Measurements from ENCODE around the gene GULP1.

The GULP1 gene

DNA sequence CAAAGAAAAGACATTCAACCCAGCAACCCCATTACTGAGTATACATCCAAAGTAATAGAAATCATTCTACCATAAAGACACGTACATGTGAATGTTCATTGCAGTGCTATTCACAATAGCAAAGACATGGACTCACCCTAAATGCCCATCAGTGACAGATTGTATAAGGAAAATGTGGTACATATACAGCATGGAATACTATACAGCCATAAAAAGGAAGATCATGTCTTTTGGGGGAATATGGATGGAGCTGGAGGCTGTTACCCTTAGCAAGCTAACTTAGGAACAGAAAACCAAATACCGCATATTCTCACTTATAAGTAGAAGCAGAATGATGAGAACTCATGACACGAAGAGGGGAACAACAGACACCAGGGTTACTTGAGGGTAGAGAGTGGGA lies 145.9 kb downstream of the GULP1 start:
- no peak for DNase-seq (ENCODE audit: low read depth)
- no peak overlapping the region for H3K4me3 ChIP-seq (ENCODE audit: low read depth, low read length)
- in situ Hi-C loops (cut with HindIII; ENCODE audit: low sequenced_read_pairs) = no loop called here
- TF ChIP-seq, protein P1, sequence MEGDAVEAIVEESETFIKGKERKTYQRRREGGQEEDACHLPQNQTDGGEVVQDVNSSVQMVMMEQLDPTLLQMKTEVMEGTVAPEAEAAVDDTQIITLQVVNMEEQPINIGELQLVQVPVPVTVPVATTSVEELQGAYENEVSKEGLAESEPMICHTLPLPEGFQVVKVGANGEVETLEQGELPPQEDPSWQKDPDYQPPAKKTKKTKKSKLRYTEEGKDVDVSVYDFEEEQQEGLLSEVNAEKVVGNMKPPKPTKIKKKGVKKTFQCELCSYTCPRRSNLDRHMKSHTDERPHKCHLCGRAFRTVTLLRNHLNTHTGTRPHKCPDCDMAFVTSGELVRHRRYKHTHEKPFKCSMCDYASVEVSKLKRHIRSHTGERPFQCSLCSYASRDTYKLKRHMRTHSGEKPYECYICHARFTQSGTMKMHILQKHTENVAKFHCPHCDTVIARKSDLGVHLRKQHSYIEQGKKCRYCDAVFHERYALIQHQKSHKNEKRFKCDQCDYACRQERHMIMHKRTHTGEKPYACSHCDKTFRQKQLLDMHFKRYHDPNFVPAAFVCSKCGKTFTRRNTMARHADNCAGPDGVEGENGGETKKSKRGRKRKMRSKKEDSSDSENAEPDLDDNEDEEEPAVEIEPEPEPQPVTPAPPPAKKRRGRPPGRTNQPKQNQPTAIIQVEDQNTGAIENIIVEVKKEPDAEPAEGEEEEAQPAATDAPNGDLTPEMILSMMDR (IDR thresholded peaks at IDR 0.05; ENCODE audit: low read depth, low read length, missing control alignments) = no peak

- H3K4me3 ChIP-seq (ENCODE audit: low read depth, low read length) = no peak overlapping the region
- TF ChIP-seq, protein P1 (IDR thresholded peaks at IDR 0.05; ENCODE audit: low read depth, low read length, missing control alignments) = no peak
- no peak for DNase-seq (ENCODE audit: low read depth)
- in situ Hi-C loops (cut with HindIII; ENCODE audit: low sequenced_read_pairs) = no loop called here
Observed at GRCh38 chr2:188439986-188440385, 148.3 kb downstream of the GULP1 start.

DNA sequence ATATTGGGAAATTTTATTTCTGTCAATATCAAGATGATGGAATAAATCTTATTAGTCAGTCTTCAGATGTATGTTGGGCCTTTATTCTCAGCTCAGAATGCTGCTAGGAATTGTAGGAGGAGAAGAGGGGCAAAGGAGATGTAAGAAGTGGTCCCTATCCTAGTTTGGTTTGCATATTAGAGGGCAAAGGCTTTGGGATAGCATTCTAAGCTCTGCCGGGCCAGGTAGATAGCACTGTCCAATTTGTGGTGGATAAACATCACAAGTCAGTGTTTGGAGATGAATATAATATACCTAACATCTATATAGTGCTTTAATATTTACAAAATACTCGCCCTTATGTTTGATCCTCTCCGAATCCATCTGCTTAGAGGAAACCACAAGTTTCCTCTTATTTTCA lies 149.2 kb downstream of the GULP1 start:
- in situ Hi-C loops (cut with HindIII; ENCODE audit: low sequenced_read_pairs) = no loop called here
- TF ChIP-seq, protein P1 (IDR thresholded peaks at IDR 0.05; ENCODE audit: low read depth, low read length, missing control alignments) = no peak
- DNase-seq (ENCODE audit: low read depth) = no peak
- H3K4me3 ChIP-seq (ENCODE audit: low read depth, low read length) = no peak overlapping the region

GRCh38 chr2:188441288-188441947 lies 149.7 kb downstream of the GULP1 start:
- H3K4me3 ChIP-seq (ENCODE audit: low read depth, low read length) = no peak overlapping the region
- TF ChIP-seq, protein P1 (IDR thresholded peaks at IDR 0.05; ENCODE audit: low read depth, low read length, missing control alignments) = no peak
- in situ Hi-C loops (cut with HindIII; ENCODE audit: low sequenced_read_pairs) = no loop called here
- no peak for DNase-seq (ENCODE audit: low read depth)

- in situ Hi-C loops (cut with HindIII; ENCODE audit: low sequenced_read_pairs) = no loop called here
- TF ChIP-seq, protein P1 (IDR thresholded peaks at IDR 0.05; ENCODE audit: low read depth, low read length, missing control alignments) = no peak
- peak; percentile 76 for DNase-seq (ENCODE audit: low read depth)
- no peak overlapping the region for H3K4me3 ChIP-seq (ENCODE audit: low read depth, low read length)
Observed at GRCh38 chr2:188443207-188443606, 151.5 kb downstream of the GULP1 start.

DNA sequence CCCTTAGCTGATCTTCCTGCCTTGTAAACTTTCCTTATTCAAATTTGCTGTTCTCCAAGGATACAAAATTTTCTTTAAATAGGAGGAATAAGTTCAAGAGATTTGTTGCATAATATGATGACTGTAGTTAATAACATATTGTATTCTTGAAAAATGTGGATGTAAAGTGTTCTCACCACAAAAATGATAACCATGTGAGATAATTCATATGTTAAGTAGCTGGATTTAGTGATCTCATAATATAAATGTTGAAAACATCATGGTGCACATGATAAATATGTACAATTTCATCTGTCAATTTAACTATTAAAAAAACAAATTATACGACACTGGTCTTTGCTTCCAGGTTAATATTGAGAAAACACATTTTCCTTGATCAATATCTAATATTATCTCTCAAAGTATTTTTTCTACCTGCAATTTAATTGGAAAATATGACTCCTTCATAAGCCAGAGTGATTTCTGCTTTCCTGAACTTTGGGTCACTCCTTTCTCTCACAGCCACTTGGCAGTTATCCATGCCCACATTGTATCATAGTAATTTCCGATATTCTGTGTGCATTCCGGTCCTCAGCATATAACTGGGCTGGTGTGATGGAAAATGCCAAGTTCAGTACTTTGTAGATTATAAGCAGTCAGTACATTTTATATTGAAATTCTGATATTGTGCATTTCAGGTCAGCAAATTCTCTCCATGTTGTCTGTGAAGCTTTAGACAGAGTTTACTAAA lies 152.6 kb downstream of the GULP1 start:
- in situ Hi-C loops (cut with HindIII; ENCODE audit: low sequenced_read_pairs) = no loop called here
- TF ChIP-seq, protein P1 (IDR thresholded peaks at IDR 0.05; ENCODE audit: low read depth, low read length, missing control alignments) = no peak

More for the DNA sequence above, 152.6 kb downstream of the GULP1 start:
- no peak overlapping the region for H3K4me3 ChIP-seq (ENCODE audit: low read depth, low read length)
- no peak for DNase-seq (ENCODE audit: low read depth)

Data from astrocyte of the cerebellum (primary cell).